Heart left ventricle (tissue), 13 donors: ENCODE data around the gene UBR1.

ENCODE experiments used
- POLR2A ChIP-seq, 2 donors: fragments of 450-650 bp; IDR thresholded peaks; one replicate each; pipeline ENCODE4 v1.6.1; 2017; ENCODE audit warnings: antibody characterized with exemption in 2 of 2, mild to moderate bottlenecking in 2 of 2, moderate library complexity in 2 of 2
- TF ChIP-seq, protein P1 (sequence below), 12 donors: fragments of 200-600 bp; sonication (generic) in 4 of 12; IDR thresholded peaks; one replicate each; pipeline versions ENCODE4 v1.5.0 to v1.8.0; 2018 to 2022; ENCODE audit warnings: antibody characterized with exemption in 12 of 12, mild to moderate bottlenecking in 5 of 12
- donor health status: ischemic (EF 13 %, LVEDD 7.1; RV severe dilation, severe dysfunction).
- donor health status: DM: no; HTN: yes; CAD: no.
- donor health status: DM: no; HTN: no; CAD: no.
- donor health status: ischemic (EF 25% LVEDD 6.9; RV normal size, moderate dysfunction).
- donor health status: ischemic (EF 25% LVEDD 5.7; RV mildly dilated, moderate dysfunction).
- donor health status: ischemic (EF 35%, LVEDD 5.7; RV mildly dilated, moderate dysfunction).
- donor health status: nonischemic (EF 11% LVEDD 7.7; RV severe dilation, severe dysfunction).
- donor health status: DM: yes; HTN: yes; CAD: no.
- donor health status: PGD.
- donor health status: ischemic (EF 29% LVEDD 5.4; RV normal size, mild dysfunction).
- donor health status: nonischemic (EF 23%, LVEDD 6.1; RV moderate dilation, normal function).

DNA sequence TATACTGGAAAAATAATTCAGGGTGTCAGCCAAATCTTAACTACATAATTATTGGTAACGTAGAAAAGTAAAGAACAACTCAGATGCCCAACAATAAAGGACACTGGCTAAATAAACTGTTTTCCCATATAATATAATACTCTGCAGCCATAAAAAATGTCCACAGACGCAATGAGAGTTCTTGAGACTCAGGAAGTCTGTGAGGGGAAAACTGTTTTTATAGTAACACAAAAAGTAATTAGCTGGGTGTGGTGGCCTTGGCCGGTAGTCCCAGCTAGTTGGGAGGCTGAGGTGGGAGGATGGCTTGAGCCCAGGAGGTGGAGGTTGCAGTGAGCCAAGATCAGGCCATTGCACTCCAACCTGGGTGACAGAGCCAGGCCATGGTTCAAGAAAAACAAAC, 5.5 kb upstream of the UBR1 start:
- TF ChIP-seq POLR2A (IDR thresholded peaks at IDR 0.05): no peak
- TF ChIP-seq, protein P1, sequence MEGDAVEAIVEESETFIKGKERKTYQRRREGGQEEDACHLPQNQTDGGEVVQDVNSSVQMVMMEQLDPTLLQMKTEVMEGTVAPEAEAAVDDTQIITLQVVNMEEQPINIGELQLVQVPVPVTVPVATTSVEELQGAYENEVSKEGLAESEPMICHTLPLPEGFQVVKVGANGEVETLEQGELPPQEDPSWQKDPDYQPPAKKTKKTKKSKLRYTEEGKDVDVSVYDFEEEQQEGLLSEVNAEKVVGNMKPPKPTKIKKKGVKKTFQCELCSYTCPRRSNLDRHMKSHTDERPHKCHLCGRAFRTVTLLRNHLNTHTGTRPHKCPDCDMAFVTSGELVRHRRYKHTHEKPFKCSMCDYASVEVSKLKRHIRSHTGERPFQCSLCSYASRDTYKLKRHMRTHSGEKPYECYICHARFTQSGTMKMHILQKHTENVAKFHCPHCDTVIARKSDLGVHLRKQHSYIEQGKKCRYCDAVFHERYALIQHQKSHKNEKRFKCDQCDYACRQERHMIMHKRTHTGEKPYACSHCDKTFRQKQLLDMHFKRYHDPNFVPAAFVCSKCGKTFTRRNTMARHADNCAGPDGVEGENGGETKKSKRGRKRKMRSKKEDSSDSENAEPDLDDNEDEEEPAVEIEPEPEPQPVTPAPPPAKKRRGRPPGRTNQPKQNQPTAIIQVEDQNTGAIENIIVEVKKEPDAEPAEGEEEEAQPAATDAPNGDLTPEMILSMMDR (IDR thresholded peaks at IDR 0.05): no peak
